T-helper 2 cell treated with Interferon-gamma antibody and Interleukin-4, amounts not matched to agents 5 μg/mL and 100 μg/mL, for 36 hours (primary cell): ENCODE measurements around the gene DNAAF1.

ENCODE experiments used
- DNase-seq: peaks from one replicate; pipeline ENCODE4 v3.0.0; 2021; ENCODE audit warnings: low spot score
- H3K27ac Mint-ChIP-seq: one replicate; pipeline ENCODE4 v1.8.0; 2021; ENCODE audit warnings: mild to moderate bottlenecking, mixed read lengths
- H3K27me3 Mint-ChIP-seq: one replicate; pipeline ENCODE4 v1.8.0; 2021; ENCODE audit warnings: low read depth, mixed read lengths
- H3K36me3 Mint-ChIP-seq: one replicate; pipeline ENCODE4 v1.8.0; 2021; ENCODE audit warnings: low read depth, mixed read lengths
- H3K4me1 Mint-ChIP-seq: one replicate; pipeline ENCODE4 v1.8.0; 2021; ENCODE audit warnings: low read depth, mixed read lengths
- H3K4me3 Mint-ChIP-seq: one replicate; pipeline ENCODE4 v1.8.0; 2022; ENCODE audit warnings: mild to moderate bottlenecking, moderate library complexity, mixed read lengths
- H3K9me3 Mint-ChIP-seq: one replicate; pipeline ENCODE4 v1.8.0; 2021; ENCODE audit warnings: mixed read lengths

Gene DNAAF1

DNA sequence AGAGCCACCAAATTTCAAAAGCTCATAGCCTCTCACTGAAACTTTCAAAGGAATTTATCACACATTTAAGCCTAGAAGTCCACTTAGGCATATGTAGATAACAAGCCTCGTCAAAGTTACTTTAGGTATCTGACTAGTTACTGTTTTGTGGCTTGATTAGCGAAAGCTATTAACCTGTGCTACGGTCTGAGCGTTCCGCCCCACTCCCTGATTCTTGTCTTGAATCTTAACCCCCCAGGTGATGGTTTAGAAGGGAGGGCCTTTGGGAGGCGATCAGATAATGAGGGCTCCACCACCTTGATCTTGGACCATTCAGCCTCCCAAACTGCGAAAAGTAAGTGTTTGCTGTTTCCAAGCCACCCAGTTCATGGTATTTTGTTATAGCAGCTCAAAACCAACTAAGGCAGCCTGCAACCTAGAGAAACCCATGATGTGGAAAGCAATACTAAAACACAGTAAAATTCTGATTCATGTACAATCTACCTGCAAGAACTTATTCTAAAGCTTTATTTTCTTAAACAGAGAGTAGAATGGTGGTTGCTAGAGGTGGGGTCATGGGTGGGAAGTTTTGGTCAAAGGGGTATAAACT is 7.2 kb upstream of the DNAAF1 start:
- Mint-ChIP-seq H3K27ac (no peak overlapping the region), H3K4me3 (no peak overlapping the region), H3K4me1 (peaks cover 23% of the 10 kb centered on the region), H3K9me3 (no peaks in the 10 kb centered on the region), H3K27me3 (no peaks in the 10 kb centered on the region), H3K36me3 (peaks cover 2% of the 10 kb centered on the region)
- no peak for DNase-seq

DNA sequence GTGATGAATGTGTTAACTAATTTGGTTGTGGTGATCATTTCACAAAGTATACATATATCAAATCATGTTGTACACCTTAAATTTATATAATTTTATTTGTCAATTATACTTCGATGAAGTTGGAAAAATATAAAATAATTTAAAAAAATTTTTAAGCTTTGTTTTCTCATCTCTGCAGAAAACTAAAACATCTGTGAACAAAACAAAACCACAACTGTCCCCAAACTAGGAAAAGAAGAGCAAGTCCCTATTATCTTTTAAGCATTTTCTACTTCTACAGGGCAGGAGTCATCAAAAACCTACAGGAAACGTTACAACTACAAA is 6.6 kb upstream of the DNAAF1 start:
- Mint-ChIP-seq H3K9me3 (no peaks in the 10 kb centered on the region), H3K36me3 (peaks cover 4% of the 10 kb centered on the region), H3K4me1 (peaks cover 23% of the 10 kb centered on the region), H3K27me3 (no peaks in the 10 kb centered on the region), H3K27ac (peak overlapping the region; percentile 80), H3K4me3 (peak overlapping the region; percentile 64)
- DNase-seq: no peak

GRCh38 chr16:84138824-84139627 is 6.1 kb upstream of the DNAAF1 start:
- Mint-ChIP-seq H3K36me3 (peaks cover 4% of the 10 kb centered on the region), H3K27ac (peak overlapping the region; percentile 80), H3K9me3 (no peaks in the 10 kb centered on the region), H3K4me1 (peaks cover 25% of the 10 kb centered on the region), H3K27me3 (no peaks in the 10 kb centered on the region), H3K4me3 (peak overlapping the region; percentile 64)
- DNase-seq: peak; percentile 60

DNA sequence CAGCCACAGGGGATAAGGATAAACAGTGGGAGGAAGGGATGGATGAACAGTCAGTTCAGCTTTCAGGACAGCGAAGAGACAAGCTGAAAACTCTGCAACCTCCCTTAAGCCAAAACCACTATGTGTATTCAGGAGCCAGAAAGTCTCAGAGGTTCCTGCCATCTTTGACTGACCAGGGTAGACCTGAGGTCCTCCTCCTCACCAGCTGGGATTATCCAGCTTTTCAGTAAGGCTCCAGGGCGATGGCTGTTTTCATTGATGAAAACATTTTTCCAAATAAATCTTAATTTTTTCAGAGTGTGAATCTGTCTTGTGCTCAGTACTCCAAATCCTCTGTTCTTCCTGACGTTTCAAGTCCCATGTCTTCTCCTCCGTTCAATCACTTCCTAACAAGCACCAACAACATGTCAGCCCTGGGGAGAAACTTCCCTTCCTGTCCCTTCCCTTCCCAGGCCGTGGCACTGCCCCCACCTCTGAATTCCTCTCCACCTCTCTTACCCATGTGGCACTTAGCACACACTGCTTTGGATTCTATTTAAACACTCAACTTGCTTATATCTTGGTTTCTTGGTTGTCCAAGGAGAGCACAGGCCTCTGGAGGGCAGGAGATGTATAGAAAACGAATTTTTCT is 5.4 kb upstream of the DNAAF1 start:
- Mint-ChIP-seq H3K36me3 (peaks cover 4% of the 10 kb centered on the region), H3K9me3 (no peaks in the 10 kb centered on the region), H3K4me1 (peaks cover 30% of the 10 kb centered on the region), H3K4me3 (no peak overlapping the region), H3K27me3 (no peaks in the 10 kb centered on the region), H3K27ac (no peak overlapping the region)
- no peak for DNase-seq

GRCh38 chr16:84141143-84141670 is 3.9 kb upstream of the DNAAF1 start:
- Mint-ChIP-seq H3K4me1 (peaks cover 30% of the 10 kb centered on the region), H3K36me3 (peaks cover 4% of the 10 kb centered on the region), H3K27ac (no peak overlapping the region), H3K9me3 (no peaks in the 10 kb centered on the region), H3K27me3 (no peaks in the 10 kb centered on the region), H3K4me3 (no peak overlapping the region)
- DNase-seq: no peak

- Mint-ChIP-seq H3K9me3 (no peaks in the 10 kb centered on the region), H3K27ac (no peak overlapping the region), H3K4me1 (peaks cover 24% of the 10 kb centered on the region)
Observed at GRCh38 chr16:84143081-84143480, 2.0 kb upstream of the DNAAF1 start.

GRCh38 chr16:84143784-84144199 is 1.3 kb upstream of the DNAAF1 start:
- Mint-ChIP-seq H3K36me3 (peaks cover 4% of the 10 kb centered on the region), H3K4me3 (peak overlapping the region; percentile 94), H3K9me3 (no peaks in the 10 kb centered on the region), H3K27me3 (peaks cover 3% of the 10 kb centered on the region), H3K4me1 (peaks cover 19% of the 10 kb centered on the region), H3K27ac (peak overlapping the region; percentile 82)
- no peak for DNase-seq

More at GRCh38 chr16:84143081-84143480, 2.0 kb upstream of the DNAAF1 start:
- Mint-ChIP-seq H3K36me3 (peaks cover 4% of the 10 kb centered on the region), H3K27me3 (peaks cover 3% of the 10 kb centered on the region), H3K4me3 (peak overlapping the region; percentile 4)
- DNase-seq: no peak

- Mint-ChIP-seq H3K4me3 (peak overlapping the region; percentile 94), H3K4me1 (peaks cover 14% of the 10 kb centered on the region), H3K27ac (peak overlapping the region; percentile 82), H3K27me3 (peaks cover 3% of the 10 kb centered on the region), H3K36me3 (peaks cover 4% of the 10 kb centered on the region), H3K9me3 (no peaks in the 10 kb centered on the region)
- peak; percentile 38 for DNase-seq
Observed at GRCh38 chr16:84144209-84144858, 774 bp upstream of the DNAAF1 start.

GRCh38 chr16:84150926-84151325 is 5.8 kb downstream of the DNAAF1 start:
- H3K9me3 Mint-ChIP-seq: no peaks in the 10 kb centered on the region
- H3K4me1 Mint-ChIP-seq: no peaks in the 10 kb centered on the region
- H3K4me3 Mint-ChIP-seq: no peak overlapping the region
- no peak for DNase-seq
- H3K36me3 Mint-ChIP-seq: no peaks in the 10 kb centered on the region
- peaks cover 25% of the 10 kb centered on the region for H3K27me3 Mint-ChIP-seq
- no peak overlapping the region for H3K27ac Mint-ChIP-seq

DNA sequence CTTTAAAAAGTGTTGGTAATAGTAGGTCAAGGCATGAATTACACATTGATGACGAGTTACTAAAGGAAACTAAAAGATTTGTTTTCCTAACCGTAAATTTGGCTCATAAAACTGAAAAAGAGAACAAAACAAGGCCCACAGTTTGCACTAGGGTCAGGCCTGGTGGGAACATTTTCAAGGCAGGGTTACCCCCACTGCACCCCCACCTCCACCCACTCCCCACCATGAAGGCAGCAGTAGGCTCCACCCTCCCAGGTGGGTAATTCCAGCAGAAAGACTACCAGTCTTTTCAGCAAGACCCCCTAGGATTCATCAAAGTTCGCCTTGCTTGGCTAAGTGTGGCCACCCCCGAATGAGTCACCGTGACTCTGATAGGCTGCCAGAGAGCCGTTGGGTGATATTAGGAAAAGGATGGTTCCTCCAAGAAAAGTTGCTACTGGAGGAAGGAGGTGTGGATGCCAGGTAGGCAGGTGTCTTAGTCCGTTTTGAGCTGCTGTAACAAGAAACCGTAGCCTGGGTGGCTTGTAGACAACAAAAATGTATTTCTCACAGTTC is 8.6 kb downstream of the DNAAF1 start:
- no peak for DNase-seq
- H3K4me3 Mint-ChIP-seq: no peak overlapping the region
- no peaks in the 10 kb centered on the region for H3K36me3 Mint-ChIP-seq
- H3K4me1 Mint-ChIP-seq: no peaks in the 10 kb centered on the region
- H3K9me3 Mint-ChIP-seq: no peaks in the 10 kb centered on the region
- peaks cover 41% of the 10 kb centered on the region for H3K27me3 Mint-ChIP-seq
- no peak overlapping the region for H3K27ac Mint-ChIP-seq

GRCh38 chr16:84155226-84155625 is 10.1 kb downstream of the DNAAF1 start:
- Mint-ChIP-seq H3K4me1 (peaks cover 2% of the 10 kb centered on the region), H3K27ac (no peak overlapping the region), H3K27me3 (peaks cover 50% of the 10 kb centered on the region), H3K9me3 (no peaks in the 10 kb centered on the region), H3K4me3 (no peak overlapping the region), H3K36me3 (no peaks in the 10 kb centered on the region)
- DNase-seq: no peak

DNA sequence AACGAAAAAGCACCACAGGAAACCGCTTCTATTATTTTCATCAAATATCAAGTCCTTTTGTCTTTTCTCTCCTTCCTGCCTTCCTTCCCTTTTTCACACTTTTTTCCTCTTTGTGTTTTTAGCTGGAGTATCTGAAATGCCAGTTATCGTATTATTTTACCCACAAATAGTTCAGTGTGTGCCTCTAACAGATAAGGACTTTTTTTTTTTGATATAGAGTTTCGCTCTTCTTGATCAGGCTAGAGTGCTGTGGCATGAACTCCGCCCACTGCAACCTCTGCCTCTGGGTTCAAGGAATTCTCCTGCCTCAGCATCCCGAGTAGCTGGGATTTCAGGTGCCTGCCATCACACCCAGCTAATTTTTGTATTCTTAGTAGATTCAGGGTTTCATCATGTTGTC is 10.7 kb downstream of the DNAAF1 start:
- DNase-seq: no peak
- H3K9me3 Mint-ChIP-seq: no peaks in the 10 kb centered on the region
- no peaks in the 10 kb centered on the region for H3K36me3 Mint-ChIP-seq
- no peak overlapping the region for H3K27ac Mint-ChIP-seq
- H3K4me1 Mint-ChIP-seq: peaks cover 2% of the 10 kb centered on the region
- H3K27me3 Mint-ChIP-seq: peaks cover 50% of the 10 kb centered on the region
- no peak overlapping the region for H3K4me3 Mint-ChIP-seq

GRCh38 chr16:84156342-84156784 is 11.3 kb downstream of the DNAAF1 start:
- H3K27ac Mint-ChIP-seq: no peak overlapping the region
- no peaks in the 10 kb centered on the region for H3K36me3 Mint-ChIP-seq
- H3K9me3 Mint-ChIP-seq: no peaks in the 10 kb centered on the region
- no peak overlapping the region for H3K4me3 Mint-ChIP-seq
- peaks cover 48% of the 10 kb centered on the region for H3K27me3 Mint-ChIP-seq
- no peak for DNase-seq
- H3K4me1 Mint-ChIP-seq: peaks cover 2% of the 10 kb centered on the region
